Mesenchymal stem cell (in vitro differentiated cells and primary cell): ENCODE measurements around the gene MBNL1.
A peak's percentile ranks its signal among the peaks of the same experiment; 100 is the strongest.

Experiments used
- DNase-seq: peaks from one replicate; pipeline ENCODE4 v3.0.0-alpha.2; 2013
- H2AFZ ChIP-seq: one replicate; pipeline ENCODE4 v1.6.1; 2013; ENCODE audit warnings: low read depth, mild to moderate bottlenecking, control low read depth, inconsistent platforms, low read length, moderate library complexity
- H2AK5ac ChIP-seq: 2 replicates; pipeline ENCODE4 v1.6.1; 2013; ENCODE audit warnings: low read length, moderate library complexity, mild to moderate bottlenecking, inconsistent platforms; ENCODE audit not compliant: severe bottlenecking
- H2BK120ac ChIP-seq: one replicate; pipeline ENCODE4 v1.6.1; 2013; ENCODE audit warnings: low read depth, mild to moderate bottlenecking, inconsistent platforms, low read length, moderate library complexity
- H2BK12ac ChIP-seq, 2 experiments: one replicate each; pipeline ENCODE4 v1.6.1; 2013; ENCODE audit warnings: inconsistent platforms in 2 of 2, low read length in 2 of 2, mild to moderate bottlenecking in 2 of 2, moderate library complexity in 2 of 2, control low read depth in 1 of 2
- H2BK15ac ChIP-seq: one replicate; pipeline ENCODE4 v1.6.1; 2013; ENCODE audit warnings: mild to moderate bottlenecking, low read depth, inconsistent platforms; ENCODE audit not compliant: poor library complexity, severe bottlenecking
- H2BK5ac ChIP-seq: 2 replicates; pipeline ENCODE4 v1.6.1; 2013; ENCODE audit warnings: low read depth, mild to moderate bottlenecking, low read length, control low read depth, inconsistent platforms; ENCODE audit not compliant: poor library complexity, severe bottlenecking
- H3K14ac ChIP-seq, 2 experiments: one replicate each; pipeline ENCODE4 v1.6.1; 2013; ENCODE audit warnings: inconsistent platforms in 2 of 2, low read length in 2 of 2, control low read depth in 1 of 2, mild to moderate bottlenecking in 1 of 2, moderate library complexity in 1 of 2
- H3K18ac ChIP-seq, 2 experiments: one replicate each; pipeline ENCODE4 v1.6.1; 2013; ENCODE audit warnings: inconsistent platforms in 2 of 2, low read length in 2 of 2, control low read depth in 1 of 2, low read depth in 1 of 2, mild to moderate bottlenecking in 1 of 2
- H3K23ac ChIP-seq, 2 experiments: one replicate each; pipeline ENCODE4 v1.6.1; 2013; ENCODE audit warnings: inconsistent platforms in 2 of 2, low read length in 2 of 2, mild to moderate bottlenecking in 2 of 2, moderate library complexity in 2 of 2, control low read depth in 1 of 2
- H3K27ac ChIP-seq: 2 replicates; pipeline ENCODE4 v1.5.1; 2013; ENCODE audit warnings: mild to moderate bottlenecking, moderate library complexity, low read length, control low read depth, inconsistent platforms; ENCODE audit not compliant: poor library complexity, severe bottlenecking
- H3K27me3 ChIP-seq, 2 experiments: 2 replicates each; pipeline versions ENCODE4 v1.6.1 to v1.7.0; 2013; ENCODE audit warnings: low read length in 2 of 2, mild to moderate bottlenecking in 2 of 2, moderate library complexity in 2 of 2, control low read depth in 1 of 2, inconsistent platforms in 1 of 2; ENCODE audit not compliant: control insufficient read depth in 1 of 2, insufficient read depth in 1 of 2
- H3K36me3 ChIP-seq, 2 experiments: 2 replicates each; pipeline versions ENCODE4 v1.6.1 to v1.7.0; 2013; ENCODE audit warnings: low read length in 2 of 2, control low read depth in 1 of 2, inconsistent platforms in 1 of 2, low read depth in 1 of 2, mild to moderate bottlenecking in 1 of 2; ENCODE audit not compliant: insufficient read depth in 2 of 2, control insufficient read depth in 1 of 2
- H3K4ac ChIP-seq, 2 experiments: one replicate each; pipeline ENCODE4 v1.6.1; 2013; ENCODE audit warnings: inconsistent platforms in 2 of 2, low read length in 2 of 2, mild to moderate bottlenecking in 2 of 2, moderate library complexity in 2 of 2, control low read depth in 1 of 2, low read depth in 1 of 2
- H3K4me1 ChIP-seq: 2 replicates; pipeline ENCODE4 v1.6.1; 2013; ENCODE audit warnings: low read depth, low read length, control low read depth; ENCODE audit not compliant: control insufficient read depth, insufficient read depth
- H3K4me2 ChIP-seq: 2 replicates; pipeline ENCODE4 v1.6.1; 2013; ENCODE audit warnings: low read length, mild to moderate bottlenecking, inconsistent platforms; ENCODE audit not compliant: poor library complexity, severe bottlenecking
- H3K4me3 ChIP-seq, 2 experiments: 2 replicates each; pipeline versions ENCODE4 v1.5.1 to v1.7.0; 2013; ENCODE audit warnings: low read length in 2 of 2, mild to moderate bottlenecking in 2 of 2, control low read depth in 1 of 2, low read depth in 1 of 2; ENCODE audit not compliant: insufficient read depth in 1 of 2
- H3K79me1 ChIP-seq: replicated peaks from 2 replicates; pipeline ENCODE4 v1.6.1; 2013; ENCODE audit warnings: mild to moderate bottlenecking, control low read depth, low read length, inconsistent platforms; ENCODE audit not compliant: poor library complexity, severe bottlenecking
- H3K9ac ChIP-seq: 2 replicates; pipeline ENCODE4 v1.7.0; 2013; ENCODE audit warnings: mild to moderate bottlenecking, low read length, moderate library complexity
- H3K9me3 ChIP-seq: 2 replicates; pipeline ENCODE4 v1.7.0; 2013; ENCODE audit warnings: mild to moderate bottlenecking, low read length; ENCODE audit not compliant: control insufficient read depth
- H4K8ac ChIP-seq: one replicate; pipeline ENCODE4 v1.6.1; 2013; ENCODE audit warnings: inconsistent platforms, mild to moderate bottlenecking, low read length, moderate library complexity
- H4K91ac ChIP-seq: one replicate; pipeline ENCODE4 v1.6.1; 2013; ENCODE audit warnings: mild to moderate bottlenecking, low read length, inconsistent platforms
- WGBS: methylation state at CpG from one replicate; pipeline ENCODE4 v1.1.7; 2013; ENCODE audit warnings: mixed read lengths; 5-methylcytosine and 5-hydroxymethylcytosine counted together

The MBNL1 gene

GRCh38 chr3:152287898-152288576, 19.3 kb downstream of the MBNL1 start:
- no peak overlapping the region for H2AFZ ChIP-seq
- H2BK5ac ChIP-seq, result no peak overlapping the region
- H3K4me3 ChIP-seq, result no peak overlapping the region
- no peak overlapping the region for H3K4ac ChIP-seq
- no peak overlapping the region for H3K18ac ChIP-seq
- no peak overlapping the region for H3K27ac ChIP-seq
- H3K4me1 ChIP-seq, result no peaks in the 10 kb centered on the region
- H3K27me3 ChIP-seq, result no peaks in the 10 kb centered on the region
- peaks cover 0 to 3% of the 10 kb centered on the region in 2 experiments for H3K36me3 ChIP-seq
- H3K4me2 ChIP-seq, result no peak overlapping the region
- H2BK12ac ChIP-seq, result no peak overlapping the region
- no peak overlapping the region for H2BK15ac ChIP-seq
- H2AK5ac ChIP-seq, result no peak overlapping the region
- H3K23ac ChIP-seq, result no peak overlapping the region
- no peaks in the 10 kb centered on the region for H3K9me3 ChIP-seq
- H3K9ac ChIP-seq, result no peak overlapping the region
- H2BK120ac ChIP-seq, result no peak overlapping the region
- 74% methylated on average over 5 of the region's 6 CpGs for WGBS
- no peak overlapping the region for H4K91ac ChIP-seq
- H4K8ac ChIP-seq, result no peak overlapping the region
- no peak for DNase-seq
- H3K79me1 ChIP-seq, result no peaks in the 10 kb centered on the region
- H3K14ac ChIP-seq, result no peak overlapping the region

DNA sequence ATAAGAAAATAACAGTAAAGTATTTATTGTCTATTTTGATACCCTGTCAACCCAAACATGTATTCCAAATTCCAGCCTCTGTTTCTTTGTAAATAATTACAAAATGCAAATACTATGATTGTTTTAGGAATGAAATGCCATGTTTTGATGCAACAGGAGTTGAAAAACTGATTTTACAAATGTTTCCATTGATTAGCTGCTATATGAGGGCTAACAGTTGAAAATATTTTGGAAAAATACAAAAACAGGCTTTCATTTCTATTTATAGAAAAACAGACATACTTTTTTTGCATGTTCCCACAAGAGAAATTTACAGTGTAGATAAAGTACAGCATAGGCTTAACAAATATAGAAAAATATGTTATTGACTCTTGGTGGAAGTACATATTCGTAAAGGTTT, 20.0 kb downstream of the MBNL1 start:
- H3K4me2 ChIP-seq, result no peak overlapping the region
- H4K91ac ChIP-seq, result no peak overlapping the region
- DNase-seq, result no peak
- no peaks in the 10 kb centered on the region for H3K27me3 ChIP-seq
- H2BK5ac ChIP-seq, result no peak overlapping the region
- no peak overlapping the region for H2AK5ac ChIP-seq
- no peak overlapping the region for H3K4ac ChIP-seq
- H3K18ac ChIP-seq, result no peak overlapping the region
- H3K79me1 ChIP-seq, result no peaks in the 10 kb centered on the region
- H4K8ac ChIP-seq, result no peak overlapping the region
- no peak overlapping the region for H3K9ac ChIP-seq
- H2BK120ac ChIP-seq, result no peak overlapping the region
- H3K4me1 ChIP-seq, result no peaks in the 10 kb centered on the region
- H3K36me3 ChIP-seq, result peaks cover 0 to 3% of the 10 kb centered on the region in 2 experiments
- no peak overlapping the region for H3K23ac ChIP-seq
- no peak overlapping the region for H3K27ac ChIP-seq
- H3K9me3 ChIP-seq, result no peaks in the 10 kb centered on the region
- H3K4me3 ChIP-seq, result no peak overlapping the region
- no peak overlapping the region for H2AFZ ChIP-seq
- no peak overlapping the region for H2BK15ac ChIP-seq
- WGBS, result no CpG with 5 or more reads among the region's 1 CpG
- H2BK12ac ChIP-seq, result no peak overlapping the region
- no peak overlapping the region for H3K14ac ChIP-seq

GRCh38 chr3:152289708-152290107, 21.0 kb downstream of the MBNL1 start:
- peaks cover 0 to 3% of the 10 kb centered on the region in 2 experiments for H3K36me3 ChIP-seq
- H3K9ac ChIP-seq, result no peak overlapping the region
- H2BK15ac ChIP-seq, result no peak overlapping the region
- H4K8ac ChIP-seq, result no peak overlapping the region
- no peak overlapping the region for H2AFZ ChIP-seq
- no peak overlapping the region for H4K91ac ChIP-seq
- H3K27me3 ChIP-seq, result no peaks in the 10 kb centered on the region
- 67% methylated on average over 1 of the region's 3 CpGs for WGBS
- no peak for DNase-seq
- peak overlapping the region; percentile 19 for H2BK5ac ChIP-seq
- H3K18ac ChIP-seq, result no peak overlapping the region
- no peak overlapping the region for H3K23ac ChIP-seq
- no peak overlapping the region for H3K4ac ChIP-seq
- no peak overlapping the region for H3K4me3 ChIP-seq
- H3K27ac ChIP-seq, result no peak overlapping the region
- no peak overlapping the region for H2BK12ac ChIP-seq
- no peak overlapping the region for H3K4me2 ChIP-seq
- no peak overlapping the region for H2BK120ac ChIP-seq
- no peaks in the 10 kb centered on the region for H3K79me1 ChIP-seq
- no peak overlapping the region for H3K14ac ChIP-seq
- H2AK5ac ChIP-seq, result no peak overlapping the region
- no peaks in the 10 kb centered on the region for H3K9me3 ChIP-seq
- H3K4me1 ChIP-seq, result no peaks in the 10 kb centered on the region

- Histone ChIP-seq H3K9ac (no peak overlapping the region), H4K8ac (no peak overlapping the region), H3K36me3 (no peaks in the 10 kb centered on the region), H2BK15ac (no peak overlapping the region), H2BK5ac (no peak overlapping the region), H3K27me3 (no peaks in the 10 kb centered on the region), H4K91ac (no peak overlapping the region), H3K18ac (no peak overlapping the region), H3K27ac (no peak overlapping the region), H3K9me3 (no peaks in the 10 kb centered on the region), H3K4me2 (no peak overlapping the region), H2BK12ac (no peak overlapping the region), H2AFZ (no peak overlapping the region), H3K4me1 (no peaks in the 10 kb centered on the region), H3K79me1 (no peaks in the 10 kb centered on the region), H2AK5ac (no peak overlapping the region), H3K4ac (no peak overlapping the region), H2BK120ac (no peak overlapping the region), H3K4me3 (no peak overlapping the region), H3K14ac (no peak overlapping the region), H3K23ac (no peak overlapping the region)
- no peak for DNase-seq
These were observed 21.6 kb downstream of the MBNL1 start for GRCh38 chr3:152290374-152290773.
